Measurements from ENCODE around the gene PTTG2.
"Not testable (repeated sequence)": the region's sequence is repeated elsewhere in the genome, so short reads cannot be mapped to it uniquely, and the experiment has no call there.

PTTG2 gene

DNA sequence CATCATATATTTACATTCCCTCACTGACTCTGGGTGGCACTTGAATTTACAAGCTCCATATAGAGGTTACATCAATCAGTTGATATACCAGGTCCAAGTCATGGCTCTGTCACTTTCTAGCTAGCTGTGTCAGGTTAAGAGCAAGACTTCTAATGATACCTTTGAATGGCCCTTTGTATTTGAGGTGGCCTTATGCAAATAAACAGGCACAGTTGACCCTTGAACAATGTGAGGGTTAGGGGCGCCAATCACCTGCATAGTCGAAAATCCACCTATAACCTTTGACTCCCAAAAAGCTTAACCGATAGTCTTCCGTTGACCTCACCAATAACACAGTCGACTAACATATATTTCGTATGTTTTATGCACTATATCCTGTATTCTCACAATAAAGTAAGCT lies 1.3 kb upstream of the PTTG2 start:
- DNase-seq, result no peak

DNA sequence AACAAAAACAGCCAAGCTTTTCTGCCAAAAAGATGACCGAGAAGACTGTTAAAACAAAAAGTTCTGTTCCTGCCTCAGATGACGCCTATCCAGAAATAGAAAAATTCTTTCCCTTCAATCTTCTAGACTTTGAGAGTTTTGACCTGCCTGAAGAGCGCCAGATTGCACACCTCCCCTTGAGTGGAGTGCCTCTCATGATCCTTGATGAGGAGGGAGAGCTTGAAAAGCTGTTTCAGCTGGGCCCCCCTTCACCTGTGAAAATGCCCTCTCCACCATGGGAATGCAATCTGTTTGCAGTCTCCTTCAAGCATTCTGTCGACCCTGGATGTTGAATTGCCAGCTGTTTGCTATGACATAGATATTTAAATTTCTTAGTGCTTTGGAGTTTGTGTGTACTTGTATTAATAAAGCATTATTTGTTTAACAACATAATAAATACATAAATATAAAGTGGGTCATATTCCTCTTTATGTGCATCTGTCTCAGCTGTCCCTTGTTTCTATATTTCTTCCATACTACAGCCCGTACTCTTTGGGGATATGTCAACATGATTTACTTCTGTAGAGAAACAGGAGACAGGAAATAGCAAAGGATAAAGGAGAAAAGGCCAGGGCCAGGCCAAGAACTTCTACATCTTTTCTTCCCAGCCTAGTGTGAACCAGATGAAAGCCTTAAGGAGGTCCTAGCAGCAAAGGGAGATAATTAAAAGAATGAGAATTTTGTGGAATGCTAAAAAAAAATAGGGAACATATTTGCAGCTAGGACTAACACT lies 667 bp downstream of the PTTG2 start:
- no peak for DNase-seq

- no peak for DNase-seq
These were observed 4.7 kb downstream of the PTTG2 start for GRCh38 chr4:37964734-37965457.

DNA sequence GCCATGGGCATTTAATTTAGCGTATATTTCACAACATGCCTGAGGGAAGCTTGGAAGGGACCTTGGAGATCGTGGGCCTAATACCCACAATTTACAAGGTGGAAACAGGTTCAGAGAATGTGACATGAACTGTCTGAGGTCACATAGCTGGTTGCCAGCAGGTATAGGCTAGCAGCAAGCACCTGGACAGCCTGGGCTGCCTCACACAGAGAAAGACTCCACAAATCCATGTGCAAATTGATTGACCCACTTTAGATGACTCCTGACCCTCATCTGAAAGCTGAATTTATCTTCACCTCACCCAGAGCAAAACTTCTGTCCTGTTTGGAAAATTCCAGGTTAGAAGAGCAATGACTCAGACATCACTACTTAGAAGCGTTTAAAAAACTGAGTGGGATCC lies 5.8 kb downstream of the PTTG2 start:
- DNase-seq, result no peak

GRCh38 chr4:37967736-37968135 lies 7.5 kb downstream of the PTTG2 start:
- DNase-seq, result no peak

DNA sequence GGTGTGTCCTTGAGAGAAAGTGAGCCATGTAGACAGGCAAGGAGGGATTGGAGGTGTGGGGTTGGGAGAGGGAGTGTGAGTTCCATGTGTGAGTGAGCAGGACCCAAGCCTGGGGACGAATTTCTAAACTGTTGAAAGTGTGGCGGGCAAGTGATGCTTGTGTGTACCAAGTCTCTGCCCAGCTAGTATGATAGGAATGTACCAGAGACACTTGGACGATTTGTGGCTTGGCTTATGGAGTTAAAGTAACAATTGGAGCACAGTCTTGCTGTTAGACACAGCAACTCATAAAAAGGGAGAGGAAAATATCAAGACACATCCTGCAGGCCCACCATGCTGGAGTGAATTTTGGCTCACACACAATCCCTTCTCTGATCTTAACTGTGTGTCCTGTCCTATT lies 8.5 kb downstream of the PTTG2 start:
- no peak for DNase-seq

- DNase-seq, result no peak
These were observed 10.5 kb downstream of the PTTG2 start for GRCh38 chr4:37970702-37971101.

DNA sequence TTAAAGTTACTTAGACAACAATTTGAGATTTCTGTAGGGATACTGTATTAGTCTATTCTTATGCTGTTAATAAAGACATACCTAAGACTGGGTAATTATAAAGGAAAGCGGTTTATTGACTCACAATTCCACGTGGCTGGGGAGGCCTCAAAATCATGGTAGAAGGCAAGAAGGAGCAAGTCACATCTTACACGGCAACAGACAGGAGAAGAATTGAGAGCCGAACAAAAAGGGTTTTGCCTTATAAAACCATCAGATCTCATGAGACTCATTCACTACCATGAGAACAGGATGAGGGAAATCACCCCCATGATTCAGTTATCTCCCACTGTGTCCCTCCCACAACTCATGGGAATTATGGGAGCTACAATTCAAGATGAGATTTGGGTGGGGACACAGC lies 11.0 kb downstream of the PTTG2 start:
- DNase-seq, result no peak

- no peak for DNase-seq
These were observed 13.2 kb downstream of the PTTG2 start for GRCh38 chr4:37973441-37973840.

DNA sequence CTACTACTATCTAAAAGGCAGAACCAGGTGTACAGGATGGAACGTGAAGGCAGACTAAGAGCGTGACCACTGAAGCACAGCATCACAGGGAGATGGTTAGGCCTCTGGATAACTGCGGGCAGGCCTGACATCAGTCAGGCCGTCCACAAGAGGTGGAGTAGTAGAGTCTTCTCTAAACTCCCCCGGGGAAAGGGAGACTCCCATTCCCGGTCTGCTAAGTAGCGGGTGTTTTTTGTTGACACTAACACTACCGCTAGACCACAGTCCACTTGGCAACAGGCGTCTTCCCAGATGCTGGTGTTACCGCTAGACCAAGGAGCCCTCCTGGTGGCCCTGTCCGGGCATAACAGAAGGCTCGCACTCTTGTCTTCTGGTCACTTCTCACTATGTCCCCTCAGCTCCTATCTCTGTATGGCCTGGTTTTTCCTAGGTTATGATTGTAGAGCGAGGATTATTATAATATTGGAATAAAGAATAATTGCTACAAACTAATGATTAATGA lies 15.2 kb downstream of the PTTG2 start:
- DNase-seq, result not testable (repeated sequence)

DNA sequence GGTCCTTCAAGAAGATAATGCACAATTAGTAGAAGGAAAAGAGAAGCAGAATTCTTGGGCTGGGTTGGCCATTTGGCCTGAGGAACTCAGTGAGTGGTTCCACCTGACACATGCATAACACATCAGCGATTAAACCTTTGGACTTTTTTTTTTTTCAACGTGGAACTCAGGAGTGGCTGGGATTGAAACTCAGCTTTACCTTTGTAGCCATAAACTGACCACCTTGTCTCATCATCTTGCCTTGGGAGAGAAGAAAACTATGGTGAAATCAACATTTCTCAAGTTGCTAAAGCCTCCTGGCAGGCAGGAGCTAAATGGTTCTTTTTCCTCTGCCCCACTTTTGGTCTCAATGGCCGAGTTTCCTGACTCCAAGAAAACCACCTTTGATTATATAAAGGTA lies 16.3 kb downstream of the PTTG2 start:
- no peak for DNase-seq

GRCh38 chr4:37976991-37977470 lies 16.8 kb downstream of the PTTG2 start:
- no peak for DNase-seq

- DNase-seq, result no peak
These were observed 17.5 kb downstream of the PTTG2 start for GRCh38 chr4:37977471-37978247.

- no peak for DNase-seq
These were observed 18.2 kb downstream of the PTTG2 start for GRCh38 chr4:37978248-37978924.

DNA sequence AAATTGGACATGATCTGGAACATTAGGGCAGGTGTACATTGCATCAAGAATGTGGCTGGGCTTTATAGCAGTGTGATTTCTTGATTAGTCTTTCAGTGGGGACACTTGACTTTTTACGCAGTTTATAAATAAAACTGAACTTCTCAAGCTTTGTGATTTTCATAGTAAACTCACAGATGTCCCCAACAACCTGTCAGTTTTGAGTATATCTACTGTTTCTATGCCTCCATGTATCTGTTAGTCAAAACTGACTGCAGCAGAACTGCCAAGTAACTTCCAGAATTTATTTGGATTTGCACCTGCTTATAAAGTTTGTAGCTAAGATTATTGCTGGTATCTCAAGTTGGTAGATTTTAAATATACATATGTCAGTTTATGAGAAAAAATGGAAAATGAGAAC lies 20.0 kb downstream of the PTTG2 start:
- DNase-seq, result no peak

GRCh38 chr4:37981425-37981824 lies 21.2 kb downstream of the PTTG2 start:
- no peak for DNase-seq

DNA sequence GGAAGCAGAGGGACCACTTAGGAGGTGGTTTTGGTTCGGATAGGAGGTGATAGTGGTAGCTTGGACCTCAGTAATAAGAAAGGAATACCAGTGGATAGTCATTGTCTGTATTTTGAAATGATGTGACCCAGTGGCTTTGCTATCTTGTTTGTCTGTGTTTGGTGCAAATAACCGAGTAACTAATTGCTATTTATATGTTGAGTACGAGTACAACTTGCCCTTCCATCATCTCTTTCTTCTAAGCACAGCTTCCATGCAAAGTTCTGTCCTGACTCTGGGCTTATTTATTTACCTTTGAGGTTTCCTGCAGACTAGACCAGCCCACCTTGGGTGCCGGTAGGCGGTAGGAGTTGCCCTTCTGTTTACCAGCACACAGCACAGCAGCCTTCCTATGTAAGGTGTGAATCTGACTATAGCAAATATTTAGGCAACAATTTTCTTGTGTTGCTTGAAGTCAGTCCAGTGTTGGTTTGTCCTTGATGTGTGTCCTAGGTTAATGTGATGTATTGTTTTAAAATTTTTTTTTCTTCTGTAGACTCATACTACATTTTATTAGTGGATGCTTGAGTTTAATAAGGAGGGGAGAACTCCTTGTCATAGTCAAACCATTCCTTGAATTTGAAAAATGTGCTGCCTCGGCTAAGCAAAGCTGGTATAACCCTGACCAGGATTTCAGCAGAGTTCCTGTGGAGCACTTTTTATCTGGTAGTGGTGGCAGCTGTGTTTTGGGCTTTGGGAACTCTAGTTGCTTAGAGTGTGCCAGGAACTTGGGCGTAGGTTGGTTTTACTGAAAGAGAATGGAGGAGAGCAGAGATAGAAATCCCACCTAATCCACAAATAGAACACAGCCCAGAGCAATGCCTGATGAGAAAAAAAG lies 21.9 kb downstream of the PTTG2 start:
- no peak for DNase-seq

GRCh38 chr4:37982736-37983135 lies 22.5 kb downstream of the PTTG2 start:
- no peak for DNase-seq

GRCh38 chr4:37983951-37984350 lies 23.8 kb downstream of the PTTG2 start:
- no peak for DNase-seq

DNA sequence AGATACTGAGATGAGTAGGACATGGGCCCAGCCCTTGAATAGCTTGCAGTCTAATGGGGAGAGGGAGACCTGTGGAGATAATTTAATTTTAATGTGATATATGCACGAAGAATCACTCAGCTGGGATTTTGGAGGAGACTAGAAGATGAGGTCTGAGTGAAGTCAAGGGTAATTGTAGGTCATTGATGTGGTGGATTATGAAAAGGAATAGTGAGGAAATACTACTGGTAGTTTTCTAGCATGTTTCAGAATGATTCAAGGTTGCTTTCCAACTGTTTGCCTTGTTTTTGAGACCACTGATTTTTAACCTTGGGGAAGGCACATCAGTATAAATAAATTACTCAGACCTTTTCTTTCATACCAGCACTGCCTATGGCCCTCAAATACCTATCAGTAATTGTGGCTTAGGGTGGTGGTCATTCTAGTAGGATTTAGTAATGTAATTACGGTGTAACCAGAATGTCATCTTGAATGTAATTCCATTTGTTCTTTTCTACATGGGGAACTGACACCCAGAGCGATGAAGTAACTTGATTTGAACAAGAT lies 25.6 kb downstream of the PTTG2 start:
- DNase-seq, result no peak

GRCh38 chr4:37988670-37989069 lies 28.5 kb downstream of the PTTG2 start:
- no peak for DNase-seq

All from DMS 273 treated with DMSO at 0.1 percent for 48 hours (cell line).